ENCODE data around the gene ADAMTS16.
A peak's percentile ranks its signal among the peaks of the same experiment; 100 is the strongest.
"Not testable (repeated sequence)": the region's sequence is repeated elsewhere in the genome, so short reads cannot be mapped to it uniquely, and the experiment has no call there.

The ADAMTS16 gene

GRCh38 chr5:5134107-5134506, 6.0 kb upstream of the ADAMTS16 start:
- H3K4me3 ChIP-seq (replicated peaks in 1 of 2; ENCODE audit: low read depth in 2 of 2, low read length in 2 of 2): no peak overlapping the region
- TF ChIP-seq CTCF (IDR thresholded peaks at IDR 0.05; ENCODE audit: low read depth, low read length): no peak
- DNase-seq (ENCODE audit: low read depth in 2 of 2): no peak

GRCh38 chr5:5135957-5136676, 4.0 kb upstream of the ADAMTS16 start:
- peak in 1 of 2 donors; percentile 3 for DNase-seq (ENCODE audit: low read depth in 2 of 2)
- H3K4me3 ChIP-seq (replicated peaks in 1 of 2; ENCODE audit: low read depth in 2 of 2, low read length in 2 of 2): no peak overlapping the region
- TF ChIP-seq CTCF (IDR thresholded peaks at IDR 0.05; ENCODE audit: low read depth, low read length): no peak

GRCh38 chr5:5137851-5138250, 2.3 kb upstream of the ADAMTS16 start:
- H3K4me3 ChIP-seq (replicated peaks in 1 of 2; ENCODE audit: low read depth in 2 of 2, low read length in 2 of 2); DNase-seq (ENCODE audit: low read depth in 2 of 2): not testable (repeated sequence)

GRCh38 chr5:5139336-5139776, 774 bp upstream of the ADAMTS16 start:
- no peak overlapping the region for H3K4me3 ChIP-seq (replicated peaks in 1 of 2; ENCODE audit: low read depth in 2 of 2, low read length in 2 of 2)
- TF ChIP-seq CTCF (IDR thresholded peaks at IDR 0.05; ENCODE audit: low read depth, low read length): no peak
- DNase-seq (ENCODE audit: low read depth in 2 of 2): no peak

- no peak overlapping the region for H3K4me3 ChIP-seq (replicated peaks in 1 of 2; ENCODE audit: low read depth in 2 of 2, low read length in 2 of 2)
- TF ChIP-seq CTCF (IDR thresholded peaks at IDR 0.05; ENCODE audit: low read depth, low read length): no peak
- no peak for DNase-seq (ENCODE audit: low read depth in 2 of 2)
Measured at GRCh38 chr5:5140479-5141338, 579 bp downstream of the ADAMTS16 start.

GRCh38 chr5:5141339-5141599, 1.1 kb downstream of the ADAMTS16 start:
- DNase-seq (ENCODE audit: low read depth in 2 of 2): peak in 1 of 2 donors; percentile 2
- no peak for TF ChIP-seq CTCF (IDR thresholded peaks at IDR 0.05; ENCODE audit: low read depth, low read length)
- no peak overlapping the region for H3K4me3 ChIP-seq (replicated peaks in 1 of 2; ENCODE audit: low read depth in 2 of 2, low read length in 2 of 2)
